Smooth muscle cell of trachea (primary cell): ENCODE data around the gene EDDM3A. TPM values are rescaled to one million over a fixed set of nuclear protein-coding genes. Genes with fewer than 3 reads are reported as not detected.

ENCODE experiments used
- total RNA-seq: library from RNA; depleted of rRNA; stranded (reverse); fragments of >200 nt; gene quantifications from 2 replicates; pipeline ENCODE4 v1.2.1, GENCODE V29; 2014

Gene EDDM3A, protein sequence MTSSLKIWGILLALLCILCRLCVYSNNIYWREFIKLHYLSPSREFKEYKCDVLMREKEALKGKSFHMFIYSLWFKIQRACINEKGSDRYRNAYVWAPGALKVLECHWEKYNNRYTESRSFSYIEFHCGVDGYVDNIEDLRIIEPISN
- not detected in 2 replicates for total RNA-seq

DNA sequence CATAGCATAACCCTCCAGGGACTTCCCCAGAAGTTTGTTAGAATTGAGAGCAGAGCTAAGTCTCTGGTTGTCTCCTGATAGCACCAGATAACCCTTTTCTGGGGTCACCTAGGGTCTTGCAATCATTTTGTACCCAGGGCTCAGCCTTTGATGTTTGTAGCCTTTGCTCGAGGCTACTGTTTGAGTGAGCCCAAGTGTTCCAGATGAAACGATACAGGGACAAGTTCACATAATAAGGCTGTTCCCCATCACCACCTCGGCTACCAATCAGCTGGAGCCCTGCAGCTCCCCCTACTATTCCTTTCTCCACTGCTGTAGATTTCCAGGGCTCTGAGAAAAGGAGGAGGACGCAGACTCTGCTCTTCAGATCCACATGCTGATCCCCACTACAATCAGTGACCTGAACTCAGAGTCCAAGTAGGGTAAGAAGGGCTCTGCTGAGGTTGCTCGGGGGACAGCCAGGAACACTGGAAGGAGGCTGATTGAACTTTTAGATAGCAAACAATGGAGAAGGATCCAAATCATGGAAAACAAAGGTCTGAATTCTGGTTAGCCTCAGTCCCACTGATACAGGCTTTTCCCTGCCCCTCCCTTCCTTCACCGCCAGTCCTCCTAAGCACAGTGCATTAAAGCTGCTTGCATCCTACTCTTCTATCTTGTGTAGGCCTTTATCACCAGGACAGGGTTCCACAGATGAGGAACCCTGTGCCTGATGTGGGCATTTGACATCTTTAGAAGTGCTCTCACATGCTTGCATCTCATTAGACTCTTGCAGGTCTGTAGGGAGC, at the start of gene EDDM3A:
Gene EDDM3A, plus strand, starts transcription at position 317 of the 788 bp plus-strand sequence. CDS start 1,694 bp downstream, outside the sequence.

Other genes starting within 250 kb of the EDDM3A start
- gene RNASE10, start 240.3 kb upstream of the EDDM3A start, total RNA-seq = 0.15 TPM in 1 of 2 replicates, not detected in the other
- gene RNASE9, start 184.8 kb upstream of the EDDM3A start, total RNA-seq = not detected in 2 replicates
- not detected in 2 replicates for gene RNASE11, start 157.9 kb upstream of the EDDM3A start, total RNA-seq
- not detected in 2 replicates for gene RNASE12, start 154.5 kb upstream of the EDDM3A start, total RNA-seq
- not detected in 2 replicates for gene OR6S1, start 104.2 kb upstream of the EDDM3A start, total RNA-seq
- 26.6 and 29.3 TPM in 2 replicates for gene RNASE4, start 61.3 kb upstream of the EDDM3A start, total RNA-seq
- 6.7 and 7.3 TPM in 2 replicates for gene ANG, start 57.1 kb upstream of the EDDM3A start, total RNA-seq
- not detected in 2 replicates for gene EDDM3B, start 22.5 kb downstream of the EDDM3A start, total RNA-seq
- not detected in 2 replicates for gene RNASE6, start 35.4 kb downstream of the EDDM3A start, total RNA-seq
- not detected in 2 replicates for gene RNASE1, start 57.0 kb downstream of the EDDM3A start, total RNA-seq
- gene RNASE3, start 145.5 kb downstream of the EDDM3A start, total RNA-seq = not detected in 2 replicates
- gene RNASE2, start 209.6 kb downstream of the EDDM3A start, total RNA-seq = not detected in 2 replicates
- gene METTL17, start 244.1 kb downstream of the EDDM3A start, total RNA-seq = 42.5 and 59.8 TPM in 2 replicates